Parathyroid adenoma (tissue), 2 donors: Measurements from ENCODE around the gene CD46.

ENCODE experiments used
- H2AFZ ChIP-seq: fragments of 300-600 bp; sonication (generic); one replicate; pipeline ENCODE4 v1.7.0; 2017; ENCODE audit warnings: antibody characterized with exemption, mild to moderate bottlenecking
- H3K27ac ChIP-seq: fragments of 300-600 bp; sonication (generic); one replicate; pipeline ENCODE4 v1.7.0; 2017
- H3K27me3 ChIP-seq: fragments of 300-600 bp; sonication (generic); one replicate; pipeline ENCODE4 v1.7.0; 2017; ENCODE audit warnings: low read length; ENCODE audit not compliant: control insufficient read depth, insufficient read depth
- H3K36me3 ChIP-seq: fragments of 300-600 bp; sonication (generic); one replicate; pipeline ENCODE4 v1.7.0; 2017; ENCODE audit warnings: low read length; ENCODE audit not compliant: control insufficient read depth, insufficient read depth
- H3K4me1 ChIP-seq: fragments of 300-600 bp; sonication (generic); one replicate; pipeline ENCODE4 v1.7.0; 2017; ENCODE audit warnings: control low read depth
- H3K4me2 ChIP-seq: fragments of 300-600 bp; sonication (generic); one replicate; pipeline ENCODE4 v1.7.0; 2017; ENCODE audit warnings: low read length
- H3K4me3 ChIP-seq: fragments of 300-600 bp; sonication (generic); one replicate; pipeline ENCODE4 v1.7.0; 2017; ENCODE audit warnings: low read depth, low read length
- H3K79me2 ChIP-seq: fragments of 300-600 bp; sonication (generic); one replicate; pipeline ENCODE4 v1.7.0; 2017; ENCODE audit warnings: control low read depth
- H3K9ac ChIP-seq: fragments of 300-600 bp; sonication (generic); one replicate; pipeline ENCODE4 v1.7.0; 2017; ENCODE audit warnings: mild to moderate bottlenecking
- H3K9me3 ChIP-seq: fragments of 300-600 bp; sonication (generic); one replicate; pipeline ENCODE4 v1.7.0; 2017; ENCODE audit warnings: low read length; ENCODE audit not compliant: control insufficient read depth
- TF ChIP-seq, protein P1 (sequence below): fragments of 300-600 bp; sonication (generic); IDR thresholded peaks from one replicate; pipeline ENCODE4 v1.7.0; 2017; ENCODE audit warnings: antibody characterized with exemption, mild to moderate bottlenecking
- donor health status: primary hyperparathyroidism.

CD46 gene

DNA sequence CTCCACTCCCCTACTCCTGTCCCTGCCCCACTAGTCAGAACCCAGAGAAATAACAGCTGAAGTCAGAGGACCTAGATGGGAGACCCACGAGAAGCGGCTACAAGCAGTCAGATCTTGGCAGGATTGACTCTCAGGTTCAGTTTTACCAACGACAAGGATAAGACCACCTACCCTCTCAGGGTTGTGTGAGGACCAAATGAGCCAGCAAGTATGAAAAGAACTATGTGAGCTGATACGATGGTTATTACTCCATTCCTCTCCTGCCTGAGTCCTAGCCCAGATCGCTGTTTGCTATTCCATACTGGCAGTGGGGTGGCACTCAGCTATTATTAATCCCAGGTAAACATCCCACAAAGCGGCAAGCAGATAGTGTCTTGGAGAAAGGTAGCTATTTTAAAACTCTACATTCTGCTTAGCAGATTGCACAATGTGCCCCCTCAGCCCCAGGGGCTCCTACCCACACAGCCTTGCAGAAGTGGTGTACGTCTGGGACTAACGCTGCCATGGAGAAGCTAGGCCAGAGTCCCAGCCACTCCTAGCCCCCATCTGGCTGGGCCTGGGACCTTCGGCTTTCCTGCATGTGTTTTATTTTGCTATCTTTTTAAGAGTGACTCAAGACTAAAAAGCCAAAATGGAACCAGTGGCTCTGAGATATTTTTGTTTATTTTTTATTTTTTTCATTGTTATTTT, 58.9 kb downstream of the CD46 start:
- TF ChIP-seq, protein P1, sequence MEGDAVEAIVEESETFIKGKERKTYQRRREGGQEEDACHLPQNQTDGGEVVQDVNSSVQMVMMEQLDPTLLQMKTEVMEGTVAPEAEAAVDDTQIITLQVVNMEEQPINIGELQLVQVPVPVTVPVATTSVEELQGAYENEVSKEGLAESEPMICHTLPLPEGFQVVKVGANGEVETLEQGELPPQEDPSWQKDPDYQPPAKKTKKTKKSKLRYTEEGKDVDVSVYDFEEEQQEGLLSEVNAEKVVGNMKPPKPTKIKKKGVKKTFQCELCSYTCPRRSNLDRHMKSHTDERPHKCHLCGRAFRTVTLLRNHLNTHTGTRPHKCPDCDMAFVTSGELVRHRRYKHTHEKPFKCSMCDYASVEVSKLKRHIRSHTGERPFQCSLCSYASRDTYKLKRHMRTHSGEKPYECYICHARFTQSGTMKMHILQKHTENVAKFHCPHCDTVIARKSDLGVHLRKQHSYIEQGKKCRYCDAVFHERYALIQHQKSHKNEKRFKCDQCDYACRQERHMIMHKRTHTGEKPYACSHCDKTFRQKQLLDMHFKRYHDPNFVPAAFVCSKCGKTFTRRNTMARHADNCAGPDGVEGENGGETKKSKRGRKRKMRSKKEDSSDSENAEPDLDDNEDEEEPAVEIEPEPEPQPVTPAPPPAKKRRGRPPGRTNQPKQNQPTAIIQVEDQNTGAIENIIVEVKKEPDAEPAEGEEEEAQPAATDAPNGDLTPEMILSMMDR, result no peak
- Histone ChIP-seq H3K79me2 (peaks cover 38% of the 10 kb centered on the region), H3K4me3 (no peak overlapping the region), H3K27me3 (no peaks in the 10 kb centered on the region), H3K9me3 (no peaks in the 10 kb centered on the region), H3K9ac (no peak overlapping the region), H3K4me2 (no peak overlapping the region), H2AFZ (no peak overlapping the region), H3K36me3 (no peaks in the 10 kb centered on the region), H3K27ac (no peak overlapping the region), H3K4me1 (peaks cover 45% of the 10 kb centered on the region)

DNA sequence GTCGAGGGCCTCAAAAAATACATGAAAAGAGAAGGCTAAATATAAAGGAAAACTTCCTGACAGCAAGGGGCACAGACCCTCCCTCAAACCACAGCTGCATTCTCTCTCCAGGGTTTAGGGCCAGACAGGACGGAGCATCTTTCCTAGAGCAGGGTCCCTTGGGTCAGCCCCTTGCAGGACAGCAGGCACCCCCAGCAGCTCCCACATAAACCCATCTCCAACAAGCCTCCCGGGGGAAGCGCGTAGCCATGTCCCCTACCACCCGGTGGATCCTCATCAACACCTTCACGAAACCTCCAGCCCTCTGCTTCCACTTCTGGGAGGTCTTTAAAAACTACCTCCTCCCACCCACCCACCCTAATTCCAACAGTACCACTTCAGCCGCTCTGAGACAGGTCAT, 59.5 kb downstream of the CD46 start:
- peaks cover 42% of the 10 kb centered on the region for H3K4me1 ChIP-seq
- no peaks in the 10 kb centered on the region for H3K27me3 ChIP-seq
- no peak overlapping the region for H3K27ac ChIP-seq
- no peak overlapping the region for H3K4me3 ChIP-seq
- TF ChIP-seq, protein P1, result no peak
- no peak overlapping the region for H3K4me2 ChIP-seq
- H3K36me3 ChIP-seq, result no peaks in the 10 kb centered on the region
- no peak overlapping the region for H3K9ac ChIP-seq
- H3K79me2 ChIP-seq, result peaks cover 43% of the 10 kb centered on the region
- no peaks in the 10 kb centered on the region for H3K9me3 ChIP-seq
- H2AFZ ChIP-seq, result no peak overlapping the region

DNA sequence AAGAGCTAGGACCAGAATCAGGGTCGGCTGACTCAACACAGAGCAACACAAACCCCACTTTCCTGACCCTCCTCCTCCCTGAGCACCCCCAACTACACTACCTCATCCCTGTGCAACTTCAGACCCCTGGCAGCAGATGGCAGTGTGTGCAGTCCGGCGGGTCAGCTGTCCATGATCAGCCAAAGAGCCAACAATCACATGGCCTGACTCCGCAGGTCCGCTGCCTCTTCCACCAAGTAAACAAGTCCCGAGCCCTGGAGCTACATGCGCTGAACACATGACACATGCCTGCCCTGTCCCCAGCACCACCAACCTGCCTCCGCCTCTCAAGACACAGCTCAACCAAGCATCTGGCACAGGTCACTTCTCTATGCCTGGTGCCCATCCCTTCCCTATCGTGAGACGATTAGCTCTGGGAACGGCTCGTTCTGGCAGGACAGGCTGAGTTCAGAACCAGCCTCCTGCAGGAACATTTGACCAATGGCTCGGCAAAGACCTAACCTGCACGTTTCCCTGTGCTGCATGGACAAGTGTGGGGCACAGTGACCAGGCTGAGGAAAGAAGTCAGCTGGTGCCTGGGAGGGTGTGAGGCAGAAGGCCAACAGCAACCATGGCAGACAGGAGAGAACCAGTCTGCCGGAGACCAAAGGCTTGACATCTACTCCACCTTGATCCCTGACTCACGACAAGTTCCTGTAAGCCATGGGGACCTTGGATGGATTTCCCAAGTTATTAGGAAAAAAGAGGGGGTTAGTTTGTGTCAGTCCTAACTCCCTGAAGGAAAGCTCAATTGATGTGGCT, 60.3 kb downstream of the CD46 start:
- Histone ChIP-seq H3K27ac (peak overlapping the region; percentile 68), H3K79me2 (peaks cover 47% of the 10 kb centered on the region), H3K4me3 (peak overlapping the region; percentile 29), H3K4me1 (peaks cover 44% of the 10 kb centered on the region), H3K36me3 (no peaks in the 10 kb centered on the region), H3K4me2 (peak overlapping the region; percentile 24), H2AFZ (no peak overlapping the region), H3K27me3 (no peaks in the 10 kb centered on the region), H3K9ac (no peak overlapping the region), H3K9me3 (no peaks in the 10 kb centered on the region)
- TF ChIP-seq, protein P1, result peak; percentile 58

DNA sequence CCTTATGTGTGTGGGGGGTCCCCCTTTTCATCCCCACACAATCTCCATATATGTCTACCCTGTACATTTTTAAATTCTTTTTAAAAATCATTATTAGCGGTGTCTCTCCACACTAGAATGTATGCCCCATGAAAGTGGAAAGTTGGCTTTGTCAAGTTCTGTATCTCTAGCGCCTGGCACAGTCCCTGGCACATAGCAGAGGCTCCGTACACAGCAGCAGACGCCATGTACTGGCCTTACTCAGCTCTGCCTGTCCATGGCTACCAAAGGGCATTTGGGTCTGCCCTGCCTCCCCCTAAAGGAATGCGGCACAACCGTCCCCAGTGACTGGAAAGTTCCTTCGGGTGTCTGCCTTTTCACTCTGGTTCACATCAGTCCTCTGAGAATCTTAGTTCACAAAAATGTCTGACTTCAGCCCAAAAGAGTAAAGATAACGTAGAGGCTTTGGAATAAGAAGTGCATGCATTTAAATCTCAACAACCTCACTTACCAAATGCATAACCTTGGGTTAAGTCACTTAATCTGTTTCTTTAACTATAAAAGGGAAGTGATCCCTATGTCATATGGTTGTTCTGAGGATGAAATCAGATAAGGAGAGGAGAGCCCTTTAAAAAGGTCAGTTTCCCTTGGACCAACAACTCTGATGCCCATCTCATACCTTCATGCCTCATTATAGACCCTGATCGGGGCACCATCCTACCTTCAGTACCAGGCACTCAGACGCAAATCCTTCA, 61.1 kb downstream of the CD46 start:
- no peak overlapping the region for H3K9ac ChIP-seq
- no peaks in the 10 kb centered on the region for H3K36me3 ChIP-seq
- no peak overlapping the region for H2AFZ ChIP-seq
- peaks cover 52% of the 10 kb centered on the region for H3K79me2 ChIP-seq
- H3K27me3 ChIP-seq, result no peaks in the 10 kb centered on the region
- peaks cover 46% of the 10 kb centered on the region for H3K4me1 ChIP-seq
- H3K27ac ChIP-seq, result peak overlapping the region; percentile 57
- H3K9me3 ChIP-seq, result no peaks in the 10 kb centered on the region
- H3K4me3 ChIP-seq, result peak overlapping the region; percentile 29
- TF ChIP-seq, protein P1, result no peak
- peak overlapping the region; percentile 24 for H3K4me2 ChIP-seq
